BJ (cell line): ENCODE results near the gene ABCG1. TPM values are rescaled to one million over a fixed set of nuclear protein-coding genes. Genes with fewer than 3 reads are reported as not detected.

ENCODE experiments used
- CTCF ChIA-PET: fragments of 350-600 bp; formaldehyde crosslinking; extraction: SDS; loops from one replicate; lab custom pipeline; 2021; ENCODE audit warnings: antibody characterized with exemption, inconsistent platforms; lab: Yijun Ruan, JAX
- POLR2A ChIA-PET: fragments of 300-600 bp; sonication (Branson Sonifier 250); formaldehyde crosslinking; extraction: SDS; loops from one replicate; lab custom pipeline; 2021; ENCODE audit warnings: antibody characterized with exemption; lab: Charles Lee
- DNase-seq: peaks from one replicate; pipeline ENCODE4 v3.0.0-alpha.2; 2011; ENCODE audit warnings: low read depth
- H3K27me3 ChIP-seq: 2 replicates; pipeline ENCODE4 v1.6.0; 2011; ENCODE audit warnings: low read length; ENCODE audit not compliant: control insufficient read depth, insufficient read depth
- H3K36me3 ChIP-seq: 2 replicates; pipeline ENCODE4 v1.5.1; 2011; ENCODE audit warnings: low read length; ENCODE audit not compliant: control insufficient read depth, insufficient read depth
- H3K4me3 ChIP-seq: 2 replicates; pipeline ENCODE4 v1.5.1; 2011; ENCODE audit warnings: low read depth, mild to moderate bottlenecking, control low read depth, low read length
- CTCF ChIP-seq: IDR thresholded peaks from 2 replicates; pipeline ENCODE4 v1.5.1; 2011; ENCODE audit warnings: low read depth, mild to moderate bottlenecking, control low read depth, inconsistent platforms, low read length, moderate library complexity; ENCODE audit not compliant: insufficient read depth
- polyA plus RNA-seq: library from polyadenylated mRNA; depleted of rRNA; stranded (reverse); fragments of >200 nt; gene quantifications from 2 replicates; pipeline ENCODE4 v1.2.3, GENCODE V29; 2011

ABCG1 gene
- polyA plus RNA-seq, 1 experiment: 0.29 TPM

GRCh38 chr21:42245331-42246193 is 26.6 kb downstream of the ABCG1 start:
- no peak for TF ChIP-seq CTCF
- H3K27me3 ChIP-seq: peaks cover 3% of the 10 kb centered on the region; the same call in 1 of the 2 replicates

GRCh38 chr21:42247716-42248115 is 28.8 kb downstream of the ABCG1 start:
- TF ChIP-seq CTCF: no peak
- no peaks in the 10 kb centered on the region for H3K36me3 ChIP-seq
- no peak overlapping the region for H3K4me3 ChIP-seq
- peaks cover 3% of the 10 kb centered on the region; the same call in 1 of the 2 replicates for H3K27me3 ChIP-seq
- DNase-seq: no peak
- ChIA-PET POLR2A (no interaction called here), CTCF (interaction anchor here (2.2 kb wide), 1 partner anchor 11 kb away, joined by 8 read pairs; no protein-coding TSS in a partner anchor)

More at GRCh38 chr21:42245331-42246193, 26.6 kb downstream of the ABCG1 start:
- no peak for DNase-seq
- no peaks in the 10 kb centered on the region for H3K36me3 ChIP-seq
- no peak overlapping the region for H3K4me3 ChIP-seq
- ChIA-PET CTCF (interaction anchor here (1.0 to 2.2 kb wide), 4 partner anchors 8 to 16 kb away, joined by 3 to 8 read pairs (median 4); no protein-coding TSS in a partner anchor), POLR2A (no interaction called here)

- no peak for TF ChIP-seq CTCF
- Histone ChIP-seq H3K36me3 (no peaks in the 10 kb centered on the region), H3K27me3 (peaks cover 3% of the 10 kb centered on the region; the same call in 1 of the 2 replicates), H3K4me3 (no peak overlapping the region)
- ChIA-PET POLR2A (no interaction called here), CTCF (no interaction called here)
- DNase-seq: no peak
Observed at GRCh38 chr21:42248241-42248640, 29.3 kb downstream of the ABCG1 start.

GRCh38 chr21:42248783-42249597 is 30.1 kb downstream of the ABCG1 start:
- Histone ChIP-seq H3K27me3 (peaks cover 3% of the 10 kb centered on the region; the same call in 1 of the 2 replicates), H3K4me3 (no peak overlapping the region), H3K36me3 (no peaks in the 10 kb centered on the region)
- no peak for DNase-seq
- POLR2A ChIA-PET: no interaction called here
- TF ChIP-seq CTCF: no peak
- CTCF ChIA-PET: interaction anchor here (1.1 kb wide), 1 partner anchor 10 kb away, joined by 5 read pairs; no protein-coding TSS in a partner anchor
